Lower leg skin (tissue), 4 donors: ENCODE measurements around the gene DRD4. TPM values are rescaled to one million over a fixed set of nuclear protein-coding genes. Genes with fewer than 3 reads are reported as not detected.

ENCODE experiments used
- DNase-seq, 2 donors: peaks; one replicate each; pipeline ENCODE4 v3.0.0-alpha.2; 2019; ENCODE audit warnings: low spot score in 2 of 2
- H3K4me3 ChIP-seq: fragments of 200-600 bp; sonication (generic); 2 replicates; pipeline ENCODE4 v1.5.1; 2017; ENCODE audit warnings: mild to moderate bottlenecking, low read depth; ENCODE audit not compliant: poor library complexity, severe bottlenecking
- CTCF ChIP-seq, 3 donors: fragments of 450-650 bp; IDR thresholded peaks; one replicate each; pipeline ENCODE4 v1.5.1; 2016; ENCODE audit warnings: antibody characterized with exemption in 3 of 3, mild to moderate bottlenecking in 3 of 3, moderate library complexity in 2 of 3
- POLR2A ChIP-seq, 2 donors: fragments of 450-650 bp; IDR thresholded peaks; one replicate each; pipeline ENCODE4 v1.6.1; 2016 to 2017; ENCODE audit warnings: antibody characterized with exemption in 2 of 2, mild to moderate bottlenecking in 1 of 2, moderate library complexity in 1 of 2
- WGBS, 2 donors: methylation state at CpG; one replicate each; pipeline ENCODE4 v1.1.5; 2018; 5-methylcytosine and 5-hydroxymethylcytosine counted together
- intact Hi-C: fragments of 100-400 bp; cut with DNase I; formaldehyde crosslinking; loops from one replicate; pipeline ENCODE4 v1.15.0; 2023; ENCODE audit warnings: low total_unique reads
- total RNA-seq, 4 donors: library from RNA; depleted of rRNA; stranded (reverse); fragments of >200 nt; gene quantifications; one replicate each; pipeline ENCODE4 v1.1.0, GENCODE V29; 2016

DRD4 gene
- total RNA-seq, 4 donors from 2014 or later: 0.23 to 2.0 TPM; not detected in 2

GRCh38 chr11:656426-656825, 19.4 kb downstream of the DRD4 start:
- H3K4me3 ChIP-seq: no peak overlapping the region
- TF ChIP-seq CTCF (IDR thresholded peaks at IDR 0.05) (no peak), POLR2A (IDR thresholded peaks at IDR 0.05) (no peak)
- 90 to 92% methylated on average over 14 of the region's 14 CpGs for WGBS, 2 donors
- intact Hi-C loops: loop anchor here (10.0 kb wide), 1 partner anchor 68 kb away; no protein-coding TSS in a partner anchor
- no peak for DNase-seq

DNA sequence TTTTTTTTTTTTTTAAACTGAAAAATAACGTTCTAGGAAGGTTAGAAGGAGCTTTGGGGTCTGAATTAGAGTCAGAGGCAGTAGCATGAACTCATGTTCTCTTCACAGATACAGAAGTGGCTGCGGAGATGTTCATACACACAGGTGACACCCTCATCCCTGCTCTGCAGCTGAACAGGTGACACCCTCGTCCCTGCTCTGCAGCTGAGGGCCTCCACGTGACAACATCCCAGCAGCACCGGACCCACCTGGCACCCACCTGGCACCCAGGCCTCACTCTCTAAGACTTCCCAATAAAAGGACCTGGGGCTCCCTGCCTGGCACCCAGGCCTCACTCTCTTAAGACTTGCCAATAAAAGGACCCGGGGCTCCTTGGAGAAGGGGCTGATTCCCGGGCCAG, 19.8 kb downstream of the DRD4 start:
- H3K4me3 ChIP-seq: no peak overlapping the region
- WGBS, 2 donors: 87 to 97% methylated on average over 7 of the region's 7 CpGs
- TF ChIP-seq CTCF (IDR thresholded peaks at IDR 0.05) (no peak), POLR2A (IDR thresholded peaks at IDR 0.05) (no peak)
- DNase-seq: no peak
- intact Hi-C loops: loop anchor here (10.0 kb wide), 1 partner anchor 68 kb away; no protein-coding TSS in a partner anchor

GRCh38 chr11:657691-658126, 20.6 kb downstream of the DRD4 start:
- WGBS, 2 donors: 78 to 81% methylated on average over 14 of the region's 14 CpGs
- TF ChIP-seq CTCF (IDR thresholded peaks at IDR 0.05) (no peak), POLR2A (IDR thresholded peaks at IDR 0.05) (no peak)

GRCh38 chr11:659532-660085, 22.5 kb downstream of the DRD4 start:
- no peak for DNase-seq
- H3K4me3 ChIP-seq: no peak overlapping the region
- 82 to 89% methylated on average over 16 of the region's 16 CpGs for WGBS, 2 donors
- intact Hi-C loops: loop anchor here (10.0 kb wide), 1 partner anchor 65 kb away; no protein-coding TSS in a partner anchor
- TF ChIP-seq POLR2A (IDR thresholded peaks at IDR 0.05): no peak
- TF ChIP-seq CTCF (IDR thresholded peaks at IDR 0.05): no peak

More at GRCh38 chr11:657691-658126, 20.6 kb downstream of the DRD4 start:
- intact Hi-C loops: loop anchor here (10.0 kb wide), 1 partner anchor 67 kb away; no protein-coding TSS in a partner anchor
- DNase-seq: no peak
- no peak overlapping the region for H3K4me3 ChIP-seq

DNA sequence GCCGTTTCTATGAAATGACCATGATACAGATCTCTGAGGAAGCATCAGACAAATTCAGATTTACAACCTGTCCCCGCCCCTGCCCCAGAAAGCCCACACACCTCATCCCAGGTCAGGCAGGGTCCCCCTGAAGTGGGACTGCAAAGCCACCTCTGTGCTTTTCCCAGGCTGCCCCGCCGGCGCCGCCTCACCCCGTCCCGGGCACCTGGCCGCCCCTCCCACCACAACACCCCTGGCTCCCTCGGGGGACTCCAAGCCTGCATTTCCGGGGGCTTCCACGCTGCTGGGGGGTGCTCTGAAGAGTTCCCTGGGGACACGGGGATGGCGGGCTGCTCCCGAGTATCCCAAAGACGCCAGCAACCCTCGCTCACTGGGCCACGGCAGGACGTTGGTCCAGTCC, 23.2 kb downstream of the DRD4 start:
- WGBS, 2 donors: 82 to 86% methylated on average over 17 to 19 of the region's 19 CpGs

More for the DNA sequence above, 23.2 kb downstream of the DRD4 start:
- intact Hi-C loops: no loop called here
- DNase-seq: no peak
- TF ChIP-seq CTCF (IDR thresholded peaks at IDR 0.05) (no peak), POLR2A (IDR thresholded peaks at IDR 0.05) (no peak)
- no peak overlapping the region for H3K4me3 ChIP-seq
